GM21423 (cell line): ENCODE data around the gene LRRN2.

Source experiments
- ATAC-seq: cut with Tn5 transposase; IDR thresholded peaks from one replicate; pipeline ENCODE4 v1.9.1; 2021; ENCODE audit warnings: mild to moderate bottlenecking, moderate library complexity; ENCODE audit not compliant: unreplicated experiment

LRRN2 gene

GRCh38 chr1:204712708-204713430 lies 27.3 kb upstream of the LRRN2 start:
- ATAC-seq, result no peak

- no peak for ATAC-seq
Observed at GRCh38 chr1:204711947-204712701, 26.6 kb upstream of the LRRN2 start.

- ATAC-seq, result no peak
Observed at GRCh38 chr1:204711103-204711946, 25.8 kb upstream of the LRRN2 start.

GRCh38 chr1:204709960-204710912 lies 24.7 kb upstream of the LRRN2 start:
- no peak for ATAC-seq

- ATAC-seq, result no peak
Observed at GRCh38 chr1:204709021-204709420, 23.5 kb upstream of the LRRN2 start.

- no peak for ATAC-seq
Observed at GRCh38 chr1:204706838-204707509, 21.4 kb upstream of the LRRN2 start.

- no peak for ATAC-seq
Observed at GRCh38 chr1:204705888-204706837, 20.6 kb upstream of the LRRN2 start.

- no peak for ATAC-seq
Observed at GRCh38 chr1:204705493-204705811, 19.9 kb upstream of the LRRN2 start.

- no peak for ATAC-seq
Observed at GRCh38 chr1:204704794-204705492, 19.4 kb upstream of the LRRN2 start.

GRCh38 chr1:204703826-204704612 lies 18.5 kb upstream of the LRRN2 start:
- ATAC-seq, result no peak

- ATAC-seq, result no peak
Observed at GRCh38 chr1:204703268-204703664, 17.7 kb upstream of the LRRN2 start.

- ATAC-seq, result no peak
Observed at GRCh38 chr1:204702552-204703267, 17.2 kb upstream of the LRRN2 start.

- ATAC-seq, result no peak
Observed at GRCh38 chr1:204701229-204701628, 15.7 kb upstream of the LRRN2 start.

- ATAC-seq, result no peak
Observed at GRCh38 chr1:204697893-204698292, 12.4 kb upstream of the LRRN2 start.

- ATAC-seq, result no peak
Observed at GRCh38 chr1:204696606-204697005, 11.1 kb upstream of the LRRN2 start.

- ATAC-seq, result no peak
Observed at GRCh38 chr1:204695692-204696091, 10.2 kb upstream of the LRRN2 start.

GRCh38 chr1:204694145-204694544 lies 8.6 kb upstream of the LRRN2 start:
- no peak for ATAC-seq
